Lung (tissue), 12 donors: ENCODE data around the gene MCTP2. TPM values are rescaled to one million over a fixed set of nuclear protein-coding genes. Genes with fewer than 3 reads are reported as not detected.

Experiments used
- ATAC-seq: fragments of 200-7000 bp; cut with Tn5 transposase; one replicate; pipeline ENCODE4 v1.9.1; 2020; ENCODE audit warnings: moderate number of reproducible peaks; ENCODE audit not compliant: insufficient read depth, low FRiP score
- DNase-seq, 3 donors: peaks; one replicate each; pipeline ENCODE4 v3.0.0-alpha.2; 2013 to 2017
- H3K27ac ChIP-seq, 2 donors: one replicate each; pipeline ENCODE4 v1.5.1; 2013; ENCODE audit warnings: mild to moderate bottlenecking in 2 of 2, moderate library complexity in 2 of 2, control low read depth in 1 of 2, inconsistent platforms in 1 of 2, low read depth in 1 of 2, low read length in 1 of 2
- H3K27me3 ChIP-seq, 3 donors: one replicate each; pipeline ENCODE4 v1.5.1; 2013; ENCODE audit warnings: low read length in 2 of 3; ENCODE audit not compliant: control insufficient read depth in 3 of 3, insufficient read depth in 3 of 3
- H3K36me3 ChIP-seq, 4 donors: one replicate each; pipeline ENCODE4 v1.5.1; 2013; ENCODE audit warnings: low read length in 4 of 4, mild to moderate bottlenecking in 1 of 4, moderate library complexity in 1 of 4; ENCODE audit not compliant: control insufficient read depth in 4 of 4, insufficient read depth in 4 of 4
- H3K4me1 ChIP-seq, 5 donors: one replicate each; pipeline ENCODE4 v1.5.1; 2013; ENCODE audit warnings: low read length in 5 of 5, mild to moderate bottlenecking in 2 of 5, moderate library complexity in 1 of 5; ENCODE audit not compliant: control insufficient read depth in 5 of 5, insufficient read depth in 5 of 5
- H3K4me3 ChIP-seq: one replicate; pipeline ENCODE4 v1.5.1; 2013; ENCODE audit warnings: mild to moderate bottlenecking, control low read depth, moderate library complexity
- H3K9ac ChIP-seq, 2 donors: one replicate each; pipeline ENCODE4 v1.5.1; 2013; ENCODE audit warnings: low read length in 2 of 2, control low read depth in 1 of 2; ENCODE audit not compliant: insufficient read depth in 1 of 2
- H3K9me3 ChIP-seq, 4 donors: one replicate each; pipeline ENCODE4 v1.5.1; 2013; ENCODE audit warnings: low read length in 3 of 4, mild to moderate bottlenecking in 1 of 4, moderate library complexity in 1 of 4; ENCODE audit not compliant: control insufficient read depth in 4 of 4, insufficient read depth in 3 of 4
- WGBS, 2 donors: extraction: QIAGEN DNeasy Blood & Tissue Kit; methylation state at CpG; one replicate each; pipeline ENCODE4 v1.1.7; 2013; 5-methylcytosine and 5-hydroxymethylcytosine counted together
- polyA plus RNA-seq, 2 donors: library from polyadenylated mRNA; stranded (reverse); fragments of 200-250 nt; gene quantifications; one replicate each; pipeline ENCODE4 v1.2.1, GENCODE V29; 2013
- total RNA-seq, 2 donors: library from RNA; depleted of rRNA in 1 of 2; stranded (reverse); fragments of >200 nt in 1 of 2; gene quantifications; one replicate each; pipeline ENCODE4 v1.2.1, GENCODE V29; 2014 to 2021
- TF ChIP-seq, protein P1 (sequence below): IDR thresholded peaks from 2 replicates; pipeline ENCODE4 v1.5.1; 2012; ENCODE audit warnings: mild to moderate bottlenecking; ENCODE audit errors: control extremely low read depth, extremely low read depth
- donor health status: control.
- donor health status: control.
- donor health status: Bipolar disorder and iron deficiency.
- donor health status: healthy.
- donor health status: DM: yes; HTN: yes; CAD: no.

The MCTP2 gene
- total and polyA plus RNA-seq, 4 donors = 3.5 to 92.5 (median 30.2) TPM

DNA sequence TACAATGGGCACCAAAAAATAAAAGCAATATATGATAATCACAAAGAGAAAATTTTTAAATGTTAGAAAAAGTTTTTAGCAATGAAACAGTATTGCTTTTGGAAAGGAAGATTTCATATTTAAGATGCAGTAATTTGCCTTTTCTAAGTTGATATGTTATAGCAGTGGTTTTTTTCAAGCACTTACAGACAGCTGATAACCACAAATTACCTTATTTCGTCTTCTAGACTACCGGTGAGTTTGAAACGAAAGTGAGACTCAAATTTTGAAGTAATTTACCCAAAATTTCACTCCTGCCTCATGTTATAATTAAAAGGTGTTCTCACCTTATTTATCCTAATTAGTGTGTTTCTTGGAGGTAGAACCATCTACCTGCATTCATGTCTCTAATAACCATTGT is 207.8 kb downstream of the MCTP2 start:
- Histone ChIP-seq H3K27me3 (no peaks in the 10 kb centered on the region), H3K9me3 (peaks cover 0 to 1% (median 0%) of the 10 kb centered on the region in 4 donors), H3K27ac (no peak overlapping the region), H3K36me3 (peaks cover 0 to 3% (median 0%) of the 10 kb centered on the region in 4 donors), H3K9ac (no peak overlapping the region), H3K4me1 (peaks cover 0 to 23% (median 5%) of the 10 kb centered on the region in 5 donors), H3K4me3 (no peak overlapping the region)
- WGBS, 2 donors = 92 to 93% methylated on average over 3 of the region's 3 CpGs
- DNase-seq = no peak
- ATAC-seq = no peak
- TF ChIP-seq, protein P1, sequence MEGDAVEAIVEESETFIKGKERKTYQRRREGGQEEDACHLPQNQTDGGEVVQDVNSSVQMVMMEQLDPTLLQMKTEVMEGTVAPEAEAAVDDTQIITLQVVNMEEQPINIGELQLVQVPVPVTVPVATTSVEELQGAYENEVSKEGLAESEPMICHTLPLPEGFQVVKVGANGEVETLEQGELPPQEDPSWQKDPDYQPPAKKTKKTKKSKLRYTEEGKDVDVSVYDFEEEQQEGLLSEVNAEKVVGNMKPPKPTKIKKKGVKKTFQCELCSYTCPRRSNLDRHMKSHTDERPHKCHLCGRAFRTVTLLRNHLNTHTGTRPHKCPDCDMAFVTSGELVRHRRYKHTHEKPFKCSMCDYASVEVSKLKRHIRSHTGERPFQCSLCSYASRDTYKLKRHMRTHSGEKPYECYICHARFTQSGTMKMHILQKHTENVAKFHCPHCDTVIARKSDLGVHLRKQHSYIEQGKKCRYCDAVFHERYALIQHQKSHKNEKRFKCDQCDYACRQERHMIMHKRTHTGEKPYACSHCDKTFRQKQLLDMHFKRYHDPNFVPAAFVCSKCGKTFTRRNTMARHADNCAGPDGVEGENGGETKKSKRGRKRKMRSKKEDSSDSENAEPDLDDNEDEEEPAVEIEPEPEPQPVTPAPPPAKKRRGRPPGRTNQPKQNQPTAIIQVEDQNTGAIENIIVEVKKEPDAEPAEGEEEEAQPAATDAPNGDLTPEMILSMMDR = no peak

DNA sequence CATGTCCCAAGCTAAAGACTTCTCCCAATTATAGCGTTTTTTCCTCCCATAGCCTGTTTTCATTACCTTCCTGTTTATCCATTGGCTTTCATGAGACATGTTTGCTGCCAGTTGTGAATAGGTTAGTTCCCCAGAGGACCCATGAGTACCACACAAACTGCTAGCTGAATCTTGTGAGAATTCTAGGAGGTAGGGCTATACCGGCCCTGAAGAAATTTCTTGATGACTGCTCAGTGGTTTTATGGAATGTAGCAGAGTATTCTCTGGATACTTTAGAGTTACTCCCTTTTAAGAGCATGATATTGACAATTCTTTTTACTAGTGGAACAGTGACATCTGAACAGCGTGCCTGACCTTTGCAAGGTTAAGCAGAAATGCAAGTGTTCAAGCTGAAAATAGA is 210.4 kb downstream of the MCTP2 start:
- Histone ChIP-seq H3K36me3 (peaks cover 0 to 9% (median 0%) of the 10 kb centered on the region in 4 donors), H3K27ac (no peak overlapping the region), H3K9ac (no peak overlapping the region), H3K4me1 (peaks cover 0 to 21% (median 5%) of the 10 kb centered on the region in 5 donors), H3K4me3 (no peak overlapping the region), H3K9me3 (peaks cover 0 to 1% (median 0%) of the 10 kb centered on the region in 4 donors), H3K27me3 (no peaks in the 10 kb centered on the region)
- ATAC-seq (no peak), DNase-seq (no peak)
- 76 to 80% methylated on average over 3 of the region's 3 CpGs for WGBS, 2 donors
- TF ChIP-seq, protein P1 = no peak

DNA sequence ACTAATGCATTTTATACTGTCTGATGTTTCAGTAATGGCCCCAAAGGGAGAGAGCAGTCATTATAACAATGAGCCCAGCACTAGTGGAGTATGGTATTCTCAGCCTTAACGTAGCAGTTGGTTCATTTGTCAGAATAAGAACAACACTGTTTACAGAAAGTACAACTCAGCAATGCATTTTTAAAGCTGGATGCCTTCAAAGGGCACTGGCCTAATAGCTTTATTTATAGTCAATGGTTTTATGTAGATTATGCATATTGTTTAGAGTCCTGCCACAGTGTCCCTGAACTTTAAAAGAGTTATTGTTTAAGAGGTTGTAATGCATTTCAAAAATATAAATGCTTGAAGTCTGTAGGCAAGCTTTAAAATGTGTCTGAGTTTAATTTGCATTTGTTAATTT is 211.1 kb downstream of the MCTP2 start:
- DNase-seq = peak in 2 of 3 donors; percentile 40 to 52
- Histone ChIP-seq H3K9ac (no peak overlapping the region), H3K36me3 (peaks cover 0 to 9% (median 0%) of the 10 kb centered on the region in 4 donors), H3K27me3 (no peaks in the 10 kb centered on the region), H3K4me3 (no peak overlapping the region), H3K4me1 (peaks cover 0 to 21% (median 5%) of the 10 kb centered on the region in 5 donors), H3K27ac (no peak overlapping the region), H3K9me3 (peaks cover 0 to 1% (median 0%) of the 10 kb centered on the region in 4 donors)
- ATAC-seq = no peak
- TF ChIP-seq, protein P1 = no peak
- WGBS, 2 donors = 75 to 88% methylated on average over 1 of the region's 1 CpG

DNA sequence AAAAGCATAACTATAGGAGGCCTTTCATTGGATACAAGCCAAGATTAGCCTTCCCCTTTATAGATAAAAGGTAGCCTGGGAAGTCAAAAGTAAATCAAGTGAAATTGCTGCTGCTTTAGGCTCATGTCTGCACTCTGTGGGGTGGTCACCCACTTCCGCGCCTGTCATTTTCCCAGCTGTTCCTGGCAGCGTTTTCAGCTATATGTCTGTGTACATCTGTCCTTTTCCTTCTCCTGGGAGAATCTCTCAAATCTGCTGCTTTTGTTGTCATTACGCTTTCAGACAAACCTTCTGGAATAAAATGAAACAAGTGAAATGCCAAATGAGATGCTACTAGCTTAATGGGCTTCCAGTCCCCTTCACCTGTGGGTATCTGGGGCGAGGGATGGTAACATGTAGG is 211.8 kb downstream of the MCTP2 start:
- TF ChIP-seq, protein P1 = no peak
- Histone ChIP-seq H3K4me3 (no peak overlapping the region), H3K9me3 (peaks cover 0 to 1% (median 0%) of the 10 kb centered on the region in 4 donors), H3K36me3 (peaks cover 0 to 9% (median 0%) of the 10 kb centered on the region in 4 donors), H3K27ac (no peak overlapping the region), H3K27me3 (no peaks in the 10 kb centered on the region), H3K9ac (no peak overlapping the region), H3K4me1 (peaks cover 0 to 21% (median 5%) of the 10 kb centered on the region in 5 donors)
- DNase-seq (peak in 2 of 3 donors; percentile 29 to 38), ATAC-seq (no peak)
- WGBS, 2 donors = 94 to 96% methylated on average over 5 of the region's 5 CpGs
